ENCODE measurements around the gene KCNMA1.

KCNMA1 gene

DNA sequence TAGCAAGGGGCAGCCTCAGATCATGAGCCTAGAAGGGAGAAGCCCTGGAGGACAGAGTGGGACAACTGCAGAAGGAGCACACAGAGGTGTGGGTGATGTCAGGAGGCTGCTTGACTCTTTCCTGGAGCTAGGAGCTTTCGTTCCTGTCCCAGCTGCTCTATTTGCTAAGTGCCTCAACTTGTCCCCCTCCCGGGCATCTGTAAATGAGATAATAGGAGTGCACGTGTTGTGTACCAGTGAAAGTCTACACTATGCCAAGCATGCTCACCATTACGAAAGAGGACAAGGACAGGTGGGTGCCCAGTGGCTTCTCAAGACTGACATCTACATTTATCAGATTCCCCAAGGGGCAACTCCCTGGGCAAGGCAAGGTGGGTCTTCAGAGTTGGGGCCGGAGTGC is 162.7 kb downstream of the KCNMA1 start:
- no peak for DNase-seq

DNA sequence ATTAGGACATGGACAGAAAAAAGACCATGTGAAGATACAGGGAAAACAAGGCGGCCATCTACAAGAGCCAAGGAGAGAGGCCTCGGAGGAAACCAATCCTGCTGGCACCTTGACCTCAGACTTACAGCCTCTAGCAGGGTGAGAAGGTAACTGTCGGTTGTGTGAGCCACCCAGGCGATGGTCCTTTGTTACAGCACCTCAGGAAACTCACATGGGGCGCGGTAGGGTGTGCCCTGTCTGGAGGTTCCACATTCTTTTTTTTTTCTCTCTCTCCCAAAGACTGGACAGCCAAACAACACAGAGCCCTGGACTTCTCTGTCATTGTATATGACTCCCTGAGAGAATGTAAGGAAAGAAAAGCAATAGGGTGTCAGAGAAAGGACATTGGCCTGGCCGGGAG is 163.2 kb downstream of the KCNMA1 start:
- no peak for DNase-seq

DNA sequence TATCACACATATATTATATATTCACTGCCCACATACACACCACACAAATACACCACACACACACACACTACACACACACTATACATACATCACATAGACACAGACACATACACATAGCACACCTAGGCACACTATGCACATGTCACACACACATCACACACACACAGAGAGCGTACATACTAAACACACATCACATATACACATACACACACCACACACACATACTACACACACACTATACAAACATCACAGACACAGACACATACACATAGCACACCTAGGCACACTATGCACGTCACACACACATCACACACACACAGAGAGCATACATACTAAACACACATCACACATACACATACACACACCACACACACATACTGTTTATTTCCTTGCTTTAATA is 165.5 kb downstream of the KCNMA1 start:
- no peak for DNase-seq

DNA sequence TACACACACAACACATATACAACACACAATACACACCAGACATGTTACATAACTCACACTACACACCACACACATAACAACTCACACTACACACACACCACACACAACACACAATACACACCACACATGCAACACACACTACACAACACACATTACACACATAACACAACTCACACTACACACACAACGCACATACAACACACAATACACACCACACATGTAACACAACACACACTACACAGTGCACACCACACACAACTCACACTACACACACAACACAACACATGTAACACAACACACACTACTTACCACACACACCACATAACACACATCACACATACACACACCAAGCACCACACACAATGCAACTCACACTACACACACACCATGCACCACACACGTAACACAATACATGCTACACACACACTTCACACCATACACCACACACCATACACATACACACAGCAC is 166.5 kb downstream of the KCNMA1 start:
- DNase-seq = no peak

DNA sequence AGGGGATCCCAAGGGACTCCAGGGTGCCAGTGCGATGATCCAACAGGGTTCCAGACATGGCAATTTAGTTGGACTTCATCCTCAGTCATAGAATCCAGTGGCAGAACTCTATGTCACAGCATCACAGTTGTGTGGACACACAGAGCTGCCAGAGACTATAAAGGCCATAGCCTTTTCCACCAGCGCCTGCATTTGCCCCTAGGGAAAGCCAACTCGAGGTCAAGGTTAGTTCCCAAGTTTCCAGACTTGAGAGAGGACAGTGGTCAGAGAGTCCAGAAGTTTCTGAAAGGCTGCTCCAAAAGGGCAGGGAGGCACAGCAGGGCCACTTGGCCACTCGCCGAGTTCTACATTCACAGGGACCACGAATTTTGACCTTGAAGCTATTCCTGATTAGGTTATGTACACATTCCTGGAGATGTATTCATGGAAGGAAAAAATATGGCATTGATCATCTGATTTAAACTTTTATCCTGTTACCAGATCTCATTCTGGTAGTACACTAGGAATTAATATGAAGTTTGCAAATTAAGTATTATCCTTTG is 170.1 kb downstream of the KCNMA1 start:
- DNase-seq = no peak

DNA sequence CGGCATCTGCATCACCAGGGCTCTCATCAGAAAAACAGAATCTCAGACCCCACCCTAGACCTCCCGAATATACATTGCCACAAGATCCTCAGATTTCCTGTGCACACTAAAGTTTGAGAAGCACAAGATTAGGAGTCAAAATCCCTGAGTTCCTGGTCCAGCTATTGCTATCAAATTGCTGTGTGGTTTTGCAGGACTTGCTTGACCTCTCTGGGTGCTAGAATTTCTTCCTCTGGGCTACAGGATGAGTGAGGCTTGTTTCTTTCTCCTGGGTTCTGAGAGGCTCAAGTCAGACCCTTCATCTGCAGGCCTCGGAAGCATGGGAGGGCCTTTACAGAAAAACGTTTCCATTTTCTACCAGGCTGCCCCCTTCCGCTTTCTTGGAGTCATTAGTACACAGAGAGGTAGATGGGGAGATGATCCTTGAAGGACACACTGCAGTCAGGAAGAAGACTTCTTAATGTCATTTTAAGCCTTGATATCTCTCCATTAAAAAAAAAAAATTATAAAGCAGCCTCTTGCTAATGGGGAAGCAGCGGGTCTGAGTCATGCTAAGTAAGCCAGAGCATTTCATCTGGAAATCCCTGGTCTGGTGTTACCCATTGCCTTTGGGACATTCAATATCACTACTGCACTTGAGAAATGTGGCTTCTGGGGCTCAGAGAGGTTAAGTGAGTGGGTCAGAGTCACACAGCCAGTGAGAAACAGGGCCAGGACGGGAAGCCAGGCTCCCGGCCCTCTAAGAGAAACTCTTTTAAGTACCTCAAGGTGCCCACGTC is 173.5 kb downstream of the KCNMA1 start:
- DNase-seq = peak; percentile 65

DNA sequence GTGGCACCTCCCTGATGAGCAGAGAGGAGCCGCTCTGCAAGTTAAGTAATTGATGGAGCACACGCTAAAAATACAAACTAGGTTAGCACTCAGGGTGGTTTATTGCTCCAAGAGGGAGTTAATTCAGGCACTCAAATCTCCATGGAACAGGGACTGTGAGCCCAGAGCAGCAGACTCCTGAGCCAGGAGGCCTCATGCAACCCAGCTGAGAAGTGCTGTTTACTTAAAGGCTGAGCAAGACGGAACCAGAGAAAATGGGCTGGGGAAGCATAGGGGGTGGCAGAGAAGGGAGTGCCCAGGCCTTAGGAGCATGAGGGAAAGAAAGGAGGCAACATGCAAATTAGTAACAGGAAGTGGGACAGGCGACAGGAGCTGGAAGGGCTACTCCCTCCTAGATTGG is 174.1 kb downstream of the KCNMA1 start:
- DNase-seq = no peak

DNA sequence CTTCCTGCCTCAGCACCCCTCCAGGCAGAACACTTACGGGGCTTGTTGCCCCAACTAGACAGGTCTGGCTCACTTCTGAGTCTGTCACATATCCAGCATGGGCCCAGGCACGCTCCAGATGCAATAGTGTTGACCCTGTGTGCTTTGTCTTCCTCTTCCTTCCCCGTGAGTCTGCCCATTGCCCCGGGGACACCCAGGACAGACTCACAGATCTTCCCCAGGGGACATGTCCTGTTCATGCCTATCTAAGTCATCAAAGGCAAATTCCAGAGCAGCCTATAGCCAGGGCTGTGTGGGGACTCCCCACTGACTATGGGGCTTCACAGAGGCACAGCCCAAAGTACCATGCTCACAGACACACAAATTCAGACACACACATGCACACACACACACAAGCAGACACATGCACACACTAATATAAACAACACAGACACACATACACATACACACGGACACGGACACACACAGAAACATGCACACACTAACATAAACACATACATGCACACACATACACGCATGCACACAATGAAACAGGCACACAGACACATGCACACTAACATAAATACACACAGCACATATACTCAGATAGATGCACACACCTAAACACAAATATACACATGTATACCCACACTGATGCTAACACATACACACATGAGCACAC is 175.8 kb downstream of the KCNMA1 start:
- no peak for DNase-seq

DNA sequence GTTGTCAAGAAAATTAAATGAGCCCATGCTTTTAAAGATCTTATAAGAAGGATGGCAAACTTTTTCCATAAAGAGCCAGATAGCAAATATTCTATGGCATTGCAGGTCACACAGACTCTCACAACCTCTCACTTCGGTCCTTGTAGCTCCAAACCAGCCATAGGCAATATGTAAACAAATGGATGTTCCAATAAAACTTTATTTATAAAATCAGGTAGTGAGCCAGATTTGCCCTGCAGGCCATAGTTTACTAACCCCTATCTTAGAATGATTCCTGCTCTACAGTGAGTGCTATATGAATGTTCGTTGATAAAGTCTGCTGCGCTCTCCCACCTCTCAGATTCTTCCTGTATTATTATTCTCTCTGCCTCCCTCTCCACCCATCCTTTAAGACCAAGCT is 177.7 kb downstream of the KCNMA1 start:
- no peak for DNase-seq

DNA sequence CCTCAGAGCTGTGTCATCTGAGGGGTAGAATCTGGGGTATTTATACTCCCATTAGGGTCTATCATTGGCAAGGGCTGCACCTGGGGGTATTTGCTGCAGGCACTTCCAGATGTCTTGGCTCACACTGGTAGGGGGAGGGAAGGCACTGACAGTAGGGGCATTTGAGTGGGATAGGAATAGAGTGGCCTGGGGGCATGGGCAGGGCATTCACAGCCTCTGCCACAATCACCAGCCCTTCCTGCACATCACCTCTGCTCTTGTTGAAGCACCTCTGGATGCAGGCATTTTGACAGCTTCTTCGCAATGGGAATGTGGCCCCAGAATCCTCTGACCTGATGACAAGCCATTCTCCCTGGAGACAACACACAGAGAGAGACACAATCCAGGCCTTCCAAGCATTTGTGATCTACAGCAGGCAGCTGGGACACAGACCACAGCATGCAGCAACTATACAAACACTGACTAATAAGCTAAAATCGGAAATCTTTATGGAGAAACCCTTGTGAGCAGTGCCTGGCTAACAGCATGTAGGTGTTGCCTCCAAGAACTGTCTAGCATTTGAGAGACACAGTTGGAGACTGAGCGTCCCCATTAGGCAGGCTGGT is 178.5 kb downstream of the KCNMA1 start:
- DNase-seq = peak; percentile 72

DNA sequence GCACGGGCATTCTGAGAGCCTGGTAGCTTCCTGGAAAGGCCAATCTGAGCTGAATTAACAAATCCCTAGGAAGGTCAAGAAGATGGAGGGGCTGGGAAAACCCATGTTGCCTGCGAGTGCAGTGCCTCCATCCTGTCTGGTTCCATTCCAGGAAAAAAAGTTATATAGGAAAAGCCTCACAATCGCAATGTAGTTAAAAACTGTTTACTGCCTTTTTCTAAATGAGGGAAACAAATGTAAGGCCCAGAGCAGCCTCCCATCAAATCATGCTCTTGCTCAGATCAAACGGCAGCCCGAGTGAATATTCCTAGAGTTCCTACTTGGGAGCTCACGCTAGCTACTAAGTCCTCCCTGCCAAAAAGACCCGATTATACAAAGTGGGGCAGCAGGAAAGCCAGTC is 179.9 kb downstream of the KCNMA1 start:
- DNase-seq = no peak

DNA sequence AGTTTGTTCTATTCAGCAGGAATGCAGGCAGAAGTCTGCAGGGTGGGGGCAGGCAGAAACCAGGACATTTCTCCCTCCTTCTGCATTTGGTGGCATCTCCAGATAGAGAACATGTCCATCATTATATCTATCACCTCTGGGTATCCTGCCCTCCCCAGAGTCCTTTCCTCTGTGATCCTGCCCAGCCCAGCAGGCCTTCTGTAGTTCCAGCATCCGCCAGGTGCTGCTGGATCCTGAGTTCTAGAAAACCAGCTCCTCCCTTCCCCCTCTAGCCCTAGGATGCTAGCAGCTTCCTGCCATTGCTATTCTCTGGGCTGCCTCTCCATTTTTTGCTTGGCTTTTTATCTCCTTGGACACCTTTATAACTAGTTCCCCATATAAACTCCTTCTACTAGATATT is 180.3 kb downstream of the KCNMA1 start:
- no peak for DNase-seq

DNA sequence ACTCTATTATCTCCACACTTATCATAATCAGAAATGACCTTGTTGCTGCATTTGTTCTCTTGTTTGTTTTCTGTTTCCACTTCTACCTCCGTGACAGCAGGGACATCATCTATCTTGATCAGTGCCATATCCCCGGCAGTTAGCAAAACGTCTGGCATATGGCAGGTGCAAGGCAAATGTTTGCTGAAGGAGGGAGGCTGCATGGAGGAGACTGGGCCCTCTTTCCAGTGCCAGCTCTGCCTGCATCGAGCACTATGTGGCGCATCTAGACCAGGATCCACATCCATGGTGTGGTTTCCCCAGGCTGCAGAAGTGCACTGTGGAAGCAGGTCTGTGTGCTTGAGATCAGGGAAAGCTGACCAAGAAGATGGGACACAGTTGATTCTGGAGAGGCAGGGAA is 181.2 kb downstream of the KCNMA1 start:
- DNase-seq = no peak

DNA sequence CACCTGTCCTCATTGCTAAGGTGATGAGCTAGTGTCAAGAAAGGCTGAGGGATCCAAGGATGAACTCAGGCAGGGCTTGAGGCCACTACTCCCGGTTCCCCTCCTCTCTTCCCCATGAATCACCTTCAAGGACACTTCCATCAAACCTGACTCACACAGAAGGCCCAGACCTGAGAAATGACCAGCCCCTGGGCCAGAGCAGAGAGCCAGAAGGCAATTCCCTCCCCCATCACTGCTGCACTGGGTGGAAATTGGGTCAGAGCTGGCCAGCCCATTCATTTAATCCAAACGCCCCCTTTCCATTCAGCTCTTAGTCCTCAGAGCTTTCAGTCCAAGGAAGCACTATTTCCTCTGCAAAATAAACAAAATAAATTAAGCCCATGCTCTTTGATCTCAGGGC is 182.0 kb downstream of the KCNMA1 start:
- DNase-seq = no peak

DNA sequence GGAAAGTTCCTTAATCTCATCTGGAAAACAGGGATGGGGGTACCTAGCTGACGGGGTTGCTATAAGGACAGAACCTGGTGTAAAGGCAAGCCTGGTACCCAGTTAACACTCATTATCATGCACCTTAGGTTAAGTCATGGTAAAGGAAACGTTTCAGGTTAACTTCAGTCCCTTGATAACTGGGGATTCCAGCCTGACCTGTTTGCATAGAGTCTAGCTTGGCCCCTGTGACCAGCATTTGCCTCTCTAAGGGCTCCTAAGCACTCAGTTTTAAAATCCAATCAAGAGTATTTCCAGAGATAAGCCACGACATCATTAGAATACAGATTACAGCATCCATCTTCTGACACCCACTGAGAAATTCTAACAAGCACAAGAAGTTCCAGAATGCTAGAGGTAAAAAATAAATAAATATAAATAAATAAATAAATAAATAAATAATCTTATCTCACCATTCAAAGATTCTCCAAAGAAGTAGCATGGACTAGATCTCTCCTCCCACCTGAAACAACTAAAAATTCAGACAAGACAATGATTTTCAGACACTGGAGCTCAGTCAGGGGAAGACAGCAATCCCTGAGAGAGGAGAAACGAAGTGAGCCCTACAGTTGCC is 184.6 kb downstream of the KCNMA1 start:
- DNase-seq = no peak

DNA sequence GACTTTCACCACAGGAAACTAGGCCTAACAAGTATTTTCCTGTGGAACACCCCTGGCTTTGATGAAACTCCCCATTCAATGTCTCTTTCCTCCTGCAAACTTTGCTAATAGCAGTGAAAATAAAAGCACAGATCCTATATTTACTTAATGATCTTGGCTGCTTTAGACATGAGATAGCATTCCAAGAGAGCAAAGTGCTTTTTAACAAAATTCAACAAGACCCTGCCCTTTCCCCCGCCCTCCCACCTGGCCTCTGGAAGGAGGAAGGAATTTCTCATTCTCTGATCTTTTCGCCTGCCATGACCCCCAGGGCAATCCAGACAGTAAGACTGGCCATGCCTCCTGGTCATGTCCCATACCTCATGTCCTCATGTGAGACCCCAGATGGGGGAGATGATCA is 185.7 kb downstream of the KCNMA1 start:
- DNase-seq = no peak

DNA sequence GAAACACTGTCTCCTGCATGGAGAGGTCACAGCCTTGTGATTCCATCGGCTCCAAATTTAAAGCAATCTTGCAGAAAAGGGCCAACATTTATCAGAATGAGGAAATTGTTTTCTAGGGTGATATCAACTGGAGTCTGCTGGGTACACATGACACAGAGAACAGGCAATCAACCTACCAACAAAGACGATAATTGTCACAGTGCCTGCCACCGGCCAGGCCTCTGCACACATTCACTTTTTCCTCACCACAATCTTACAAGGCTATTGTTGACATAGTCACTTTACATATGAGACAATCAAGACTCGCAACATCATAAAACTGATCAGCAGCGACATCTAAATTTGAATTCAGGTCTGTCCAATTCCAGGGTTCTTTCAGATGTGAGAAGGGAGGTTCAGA is 189.4 kb downstream of the KCNMA1 start:
- DNase-seq = no peak

DNA sequence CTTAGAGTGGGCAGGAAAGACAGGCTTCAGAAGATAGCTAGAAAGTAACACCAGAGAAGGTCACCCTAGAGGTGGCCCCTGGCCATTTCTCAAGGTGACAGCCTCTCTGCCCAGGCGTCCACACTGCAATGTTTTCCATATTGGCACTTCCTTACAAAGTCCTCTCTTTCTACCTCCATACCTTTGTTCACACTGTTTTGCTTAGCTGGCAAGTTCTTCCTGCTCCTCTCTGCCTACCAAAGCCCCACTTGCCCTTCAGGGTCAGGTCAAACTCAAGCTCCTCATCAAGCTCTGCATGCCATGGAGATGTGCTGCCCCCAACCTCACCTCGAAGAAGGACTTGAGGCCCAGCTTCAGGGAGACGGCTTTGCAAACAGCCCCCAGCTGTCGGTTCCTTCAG is 190.9 kb downstream of the KCNMA1 start:
- no peak for DNase-seq

DNA sequence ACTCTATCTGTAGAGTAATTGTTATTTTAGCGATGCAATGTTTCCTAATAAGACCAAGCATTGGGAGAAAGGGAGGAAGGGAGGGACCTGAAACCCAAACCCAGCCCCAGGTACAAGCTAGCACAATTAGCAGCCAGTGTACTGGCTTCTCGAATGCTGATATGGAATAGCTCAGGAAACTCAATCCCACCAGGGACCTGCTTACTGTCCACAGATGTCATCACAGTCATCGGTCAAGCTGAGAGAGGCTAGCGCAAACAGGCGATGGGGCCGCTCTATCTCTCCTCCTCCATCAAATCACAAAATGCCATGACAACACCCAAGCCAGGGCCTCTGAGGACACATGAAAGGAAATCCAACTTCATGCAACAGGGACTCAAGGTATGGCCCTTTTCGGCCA is 192.1 kb downstream of the KCNMA1 start:
- DNase-seq = no peak

DNA sequence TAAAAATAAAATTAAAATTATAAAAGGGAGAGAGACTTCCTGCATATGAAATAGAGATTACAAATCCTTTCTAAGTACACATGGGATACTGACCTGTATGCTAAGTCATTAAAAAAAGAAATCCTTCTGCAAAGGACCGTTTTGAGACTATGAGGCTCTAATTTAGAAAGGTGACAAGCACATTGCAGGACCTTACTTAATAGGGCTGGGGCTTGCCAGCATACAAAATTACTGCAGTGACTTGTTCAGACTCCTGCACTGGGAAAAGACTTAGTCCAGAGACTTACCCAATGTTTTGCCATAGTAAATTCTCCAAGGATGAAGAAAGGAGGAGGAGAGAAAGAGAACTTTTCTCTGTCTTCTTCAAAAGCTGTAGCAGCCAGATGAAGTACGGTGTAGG is 193.6 kb downstream of the KCNMA1 start:
- DNase-seq = no peak

DNA sequence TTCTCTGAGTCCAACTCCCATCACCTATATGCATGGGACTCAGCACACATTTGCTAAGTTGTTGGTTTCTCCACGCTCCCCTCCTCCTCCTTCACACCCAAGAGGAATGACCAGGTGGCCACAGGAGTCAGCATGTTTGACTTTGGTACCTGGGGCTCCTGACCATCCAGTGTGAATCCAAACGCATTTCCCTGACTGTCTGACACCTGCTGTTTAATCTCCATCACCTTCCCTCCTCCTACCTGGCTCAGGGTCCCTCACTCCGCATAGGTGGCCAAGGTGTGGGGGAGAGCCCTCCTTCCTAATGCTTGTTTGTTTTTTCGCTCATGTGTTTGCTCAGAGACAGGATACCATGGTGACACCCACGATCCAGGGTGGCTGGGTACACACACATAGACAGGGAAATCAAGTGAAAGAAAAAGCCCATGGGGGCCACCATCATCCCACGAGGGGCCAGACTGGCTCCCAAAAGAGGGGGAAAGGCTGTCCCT is 194.9 kb downstream of the KCNMA1 start:
- DNase-seq = no peak

DNA sequence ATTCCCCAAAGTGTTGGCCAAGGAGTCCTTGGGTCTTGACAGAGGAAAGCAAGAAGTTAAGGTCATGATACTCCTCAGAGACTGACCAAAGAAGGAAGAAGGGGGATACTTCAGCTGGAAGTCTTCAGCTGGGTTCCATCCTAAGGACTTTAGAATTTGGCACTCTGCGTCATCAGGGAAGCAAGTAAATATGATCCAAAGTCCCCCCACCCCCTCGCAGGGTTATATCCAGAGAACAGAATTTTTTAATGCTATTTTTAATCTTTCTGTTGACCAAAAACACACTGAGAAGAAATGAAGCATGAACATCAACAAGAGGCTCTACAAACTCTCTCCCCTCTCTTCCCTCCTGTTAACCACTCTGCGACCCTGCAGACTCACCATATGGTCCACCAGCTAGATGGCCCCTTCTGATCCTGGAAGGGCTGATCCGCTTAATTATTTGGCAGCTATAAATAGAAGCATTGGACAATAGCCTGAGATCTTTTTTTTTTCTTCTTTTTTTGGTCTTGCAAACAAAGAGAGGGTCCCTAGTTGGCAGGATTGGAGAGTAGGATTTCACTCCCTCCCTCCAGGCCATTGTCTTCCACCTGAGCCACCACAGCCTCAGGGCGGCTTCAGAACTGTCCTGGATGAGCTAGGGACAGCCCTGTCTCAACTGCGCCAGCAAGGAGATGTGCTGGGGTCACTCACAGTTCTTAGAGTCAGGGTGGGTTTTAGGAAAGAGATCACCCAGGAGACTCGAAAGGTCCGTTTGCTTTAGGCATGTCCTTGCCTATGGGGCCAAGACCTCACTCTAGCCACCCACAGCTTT is 196.0 kb downstream of the KCNMA1 start:
- DNase-seq = no peak
